Measurements from ENCODE around the gene RPUSD1. TPM values are rescaled to one million over a fixed set of nuclear protein-coding genes. Genes with fewer than 3 reads are reported as not detected.
"Not testable (repeated sequence)": the region's sequence is repeated elsewhere in the genome, so short reads cannot be mapped to it uniquely, and the experiment has no call there.

The RPUSD1 gene
- total RNA-seq, 1 donor from 2014 or later: 26.8 TPM

DNA sequence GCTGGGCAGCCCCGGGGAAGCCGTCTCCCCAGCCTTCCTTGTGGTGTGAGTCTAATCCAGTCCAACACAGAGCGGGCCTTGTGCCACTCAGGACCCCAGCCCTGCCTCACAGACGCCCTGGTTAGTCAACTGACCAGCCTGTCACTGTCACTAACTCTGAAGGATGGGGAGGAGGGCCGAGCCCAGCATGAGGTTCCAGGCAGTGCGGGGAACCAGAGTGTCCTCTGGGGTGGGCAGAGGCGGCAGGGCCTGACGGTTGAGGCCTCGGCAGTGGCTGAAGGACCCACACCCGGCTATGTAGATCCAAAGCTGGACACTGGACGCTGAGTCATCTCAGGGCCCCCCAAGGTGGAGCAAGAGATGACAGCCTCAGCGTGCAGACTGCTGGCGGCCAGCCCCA, 8.6 kb downstream of the RPUSD1 start:
- Mint-ChIP-seq H3K4me1 (ENCODE audit: low read depth) (no peaks in the 10 kb centered on the region), H3K4me3 (ENCODE audit: low read depth) (no peak overlapping the region), H3K27ac (no peak overlapping the region), H3K9me3 (ENCODE audit: low read depth) (no peaks in the 10 kb centered on the region), H3K27me3 (peaks cover 11% of the 10 kb centered on the region), H3K36me3 (ENCODE audit: insufficient read depth) (no peaks in the 10 kb centered on the region)
- TF ChIP-seq CTCF (IDR thresholded peaks at IDR 0.05; ENCODE audit: unreplicated experiment): no peak
- DNase-seq (ENCODE audit: low spot score, unreplicated experiment): no peak

GRCh38 chr16:778909-779527, 9.2 kb downstream of the RPUSD1 start:
- H3K4me3 Mint-ChIP-seq (ENCODE audit: low read depth): no peak overlapping the region
- no peaks in the 10 kb centered on the region for H3K36me3 Mint-ChIP-seq (ENCODE audit: insufficient read depth)
- DNase-seq (ENCODE audit: low spot score, unreplicated experiment): no peak
- peaks cover 11% of the 10 kb centered on the region for H3K27me3 Mint-ChIP-seq
- TF ChIP-seq CTCF (IDR thresholded peaks at IDR 0.05; ENCODE audit: unreplicated experiment): no peak
- H3K27ac Mint-ChIP-seq: no peak overlapping the region
- H3K4me1 Mint-ChIP-seq (ENCODE audit: low read depth): no peaks in the 10 kb centered on the region
- H3K9me3 Mint-ChIP-seq (ENCODE audit: low read depth): no peaks in the 10 kb centered on the region

DNA sequence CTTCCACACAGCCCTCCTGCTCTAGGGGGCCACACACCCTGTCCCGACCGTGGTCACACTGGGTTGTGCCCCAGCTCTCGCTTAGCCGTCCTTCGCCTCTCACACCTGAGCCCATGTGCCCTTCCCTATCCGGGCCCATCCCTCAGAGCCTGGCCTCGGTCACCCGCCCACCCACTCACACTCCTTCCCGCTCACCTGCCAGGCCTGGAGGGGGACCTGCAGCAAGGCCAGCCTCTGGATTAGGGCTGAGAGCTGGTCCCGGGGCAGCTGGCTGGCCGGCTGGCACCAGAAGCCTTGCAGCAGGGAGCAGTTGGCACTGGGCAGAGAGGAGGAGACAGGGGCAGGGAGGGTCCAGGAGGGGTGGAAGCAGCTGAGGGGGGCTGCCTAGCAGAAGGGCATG, 9.7 kb downstream of the RPUSD1 start:
- peaks cover 11% of the 10 kb centered on the region for H3K27me3 Mint-ChIP-seq
- no peak for TF ChIP-seq CTCF (IDR thresholded peaks at IDR 0.05; ENCODE audit: unreplicated experiment)
- no peak overlapping the region for H3K4me3 Mint-ChIP-seq (ENCODE audit: low read depth)
- H3K9me3 Mint-ChIP-seq (ENCODE audit: low read depth): no peaks in the 10 kb centered on the region
- no peaks in the 10 kb centered on the region for H3K4me1 Mint-ChIP-seq (ENCODE audit: low read depth)
- no peak overlapping the region for H3K27ac Mint-ChIP-seq
- no peak for DNase-seq (ENCODE audit: low spot score, unreplicated experiment)
- H3K36me3 Mint-ChIP-seq (ENCODE audit: insufficient read depth): no peaks in the 10 kb centered on the region

GRCh38 chr16:777826-778225, 10.4 kb downstream of the RPUSD1 start:
- Mint-ChIP-seq H3K4me3 (ENCODE audit: low read depth) (no peak overlapping the region), H3K27ac (peak overlapping the region; percentile 60), H3K4me1 (ENCODE audit: low read depth) (no peaks in the 10 kb centered on the region), H3K9me3 (ENCODE audit: low read depth) (no peaks in the 10 kb centered on the region), H3K27me3 (peaks cover 11% of the 10 kb centered on the region), H3K36me3 (ENCODE audit: insufficient read depth) (no peaks in the 10 kb centered on the region)
- TF ChIP-seq CTCF (IDR thresholded peaks at IDR 0.05; ENCODE audit: unreplicated experiment): no peak
- no peak for DNase-seq (ENCODE audit: low spot score, unreplicated experiment)

DNA sequence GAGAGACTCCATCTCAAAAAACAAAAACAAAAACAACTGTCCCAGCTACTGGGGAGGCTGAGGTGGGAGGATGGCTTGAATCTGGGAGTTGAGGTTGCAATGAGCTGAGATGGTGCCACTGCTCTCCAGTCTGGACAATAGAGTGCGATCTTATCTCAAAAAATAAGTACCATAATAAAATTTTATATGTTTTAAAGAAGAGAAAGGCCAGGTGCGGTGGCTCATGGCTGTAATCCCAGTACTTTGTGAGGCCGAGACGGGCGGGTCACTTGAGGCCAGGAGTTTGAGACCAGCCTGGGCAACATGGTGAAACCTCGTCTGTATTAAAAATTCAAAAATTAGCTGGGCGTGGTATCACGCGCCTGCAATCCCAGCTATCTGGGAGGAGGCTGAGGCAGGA, 11.4 kb downstream of the RPUSD1 start:
- peaks cover 11% of the 10 kb centered on the region for H3K27me3 Mint-ChIP-seq
- no peak for TF ChIP-seq CTCF (IDR thresholded peaks at IDR 0.05; ENCODE audit: unreplicated experiment)
- DNase-seq (ENCODE audit: low spot score, unreplicated experiment): no peak
- no peak overlapping the region for H3K27ac Mint-ChIP-seq
- no peaks in the 10 kb centered on the region for H3K9me3 Mint-ChIP-seq (ENCODE audit: low read depth)
- no peaks in the 10 kb centered on the region for H3K4me1 Mint-ChIP-seq (ENCODE audit: low read depth)
- no peaks in the 10 kb centered on the region for H3K36me3 Mint-ChIP-seq (ENCODE audit: insufficient read depth)
- no peak overlapping the region for H3K4me3 Mint-ChIP-seq (ENCODE audit: low read depth)

DNA sequence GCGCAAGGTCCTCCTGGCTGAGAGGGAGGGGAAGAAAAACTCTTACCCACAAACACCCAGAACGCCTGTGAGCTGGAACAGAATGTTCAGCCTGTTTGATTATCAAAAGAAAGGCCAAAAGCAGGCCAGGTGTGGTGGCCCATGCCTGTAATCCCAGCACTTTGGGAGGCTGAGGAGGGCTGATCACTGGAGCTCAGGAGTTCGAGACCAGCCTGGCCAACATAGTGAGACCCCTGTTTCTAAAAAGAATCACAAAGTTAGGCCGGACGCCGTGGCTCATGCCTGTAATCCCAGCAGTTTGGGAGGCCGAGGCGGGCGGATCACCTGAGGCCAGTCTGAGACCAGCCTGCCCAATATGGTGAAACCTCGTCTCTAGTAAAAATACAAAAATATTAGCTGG, 11.9 kb downstream of the RPUSD1 start:
- H3K27ac Mint-ChIP-seq; H3K4me1 Mint-ChIP-seq (ENCODE audit: low read depth); DNase-seq (ENCODE audit: low spot score, unreplicated experiment); H3K4me3 Mint-ChIP-seq (ENCODE audit: low read depth); H3K36me3 Mint-ChIP-seq (ENCODE audit: insufficient read depth); H3K9me3 Mint-ChIP-seq (ENCODE audit: low read depth): not testable (repeated sequence)
- peaks cover 11% of the 10 kb centered on the region for H3K27me3 Mint-ChIP-seq

All from progenitor cell of endocrine pancreas (in vitro differentiated cells).